ENCODE measurements around the gene NUP205. TPM values are rescaled to one million over a fixed set of nuclear protein-coding genes. Genes with fewer than 3 reads are reported as not detected.

The NUP205 gene
- total and polyA plus RNA-seq, 2 of the 13 experiments (the other 11 are each of a cell fraction or from before 2014, with no cell fraction given): 46.2 to 87.2 TPM

- TF ChIP-seq MAFG (CRISPR knock-in tag; IDR thresholded peaks at IDR 0.05) (no peak), SAP130 (CRISPR knock-in tag; IDR thresholded peaks at IDR 0.05; ENCODE audit: low read depth) (0 out of 2 replicates have a peak, but pooled peaks have one; percentile 9), ASH2L (IDR thresholded peaks at IDR 0.05; ENCODE audit: insufficient read length, low read depth, low read length) (peak; percentile 54), SMC3 (IDR thresholded peaks at IDR 0.05; ENCODE audit: low read length) (peak; percentile 57), FOSL2 (CRISPR knock-in tag; IDR thresholded peaks at IDR 0.05) (0 out of 2 replicates have a peak, but pooled peaks have one; percentile 4), LCORL (IDR thresholded peaks at IDR 0.05) (no peak), LCORL (CRISPR knock-in tag; IDR thresholded peaks at IDR 0.05) (peak; percentile 7; the same call in 1 of the 2 replicates), FOXO1 (CRISPR knock-in tag; IDR thresholded peaks at IDR 0.05) (no peak), GFI1 (CRISPR knock-in tag; IDR thresholded peaks at IDR 0.05; ENCODE audit: borderline replicate concordance) (0 out of 2 replicates have a peak, but pooled peaks have one; percentile 0), ZNF451 (CRISPR knock-in tag; IDR thresholded peaks at IDR 0.05) (peak; percentile 22; the same call in 1 of the 2 replicates), ZFP91 (CRISPR knock-in tag; IDR thresholded peaks at IDR 0.05; ENCODE audit: borderline replicate concordance) (peak; percentile 14; the same call in 1 of the 2 replicates), ZNF598 (CRISPR knock-in tag; IDR thresholded peaks at IDR 0.05; ENCODE audit: borderline replicate concordance) (peak; percentile 6; the same call in 1 of the 2 replicates), HMGXB4 (CRISPR knock-in tag; IDR thresholded peaks at IDR 0.05; ENCODE audit: borderline replicate concordance in 1 of 2, low read depth in 1 of 2) (0 out of 4 replicates have a peak, but pooled peaks of 1 of the 2 experiments have one; percentile 5), STAG1 (CRISPR knock-in tag; IDR thresholded peaks at IDR 0.05) (peak; percentile 69), HIVEP1 (CRISPR knock-in tag; IDR thresholded peaks at IDR 0.05) (no peak)
Measured at GRCh38 chr7:135558337-135558767, 635 bp downstream of the NUP205 start (continued).

Measured in HepG2 (cell line).